Measurements from ENCODE around the gene BAAT. TPM values are rescaled to one million over a fixed set of nuclear protein-coding genes. Genes with fewer than 3 reads are reported as not detected.

BAAT gene
- total and polyA plus RNA-seq, 2 of the 13 experiments (the other 11 are each of a cell fraction or from before 2014, with no cell fraction given) = 0.71 to 7.9 TPM

DNA sequence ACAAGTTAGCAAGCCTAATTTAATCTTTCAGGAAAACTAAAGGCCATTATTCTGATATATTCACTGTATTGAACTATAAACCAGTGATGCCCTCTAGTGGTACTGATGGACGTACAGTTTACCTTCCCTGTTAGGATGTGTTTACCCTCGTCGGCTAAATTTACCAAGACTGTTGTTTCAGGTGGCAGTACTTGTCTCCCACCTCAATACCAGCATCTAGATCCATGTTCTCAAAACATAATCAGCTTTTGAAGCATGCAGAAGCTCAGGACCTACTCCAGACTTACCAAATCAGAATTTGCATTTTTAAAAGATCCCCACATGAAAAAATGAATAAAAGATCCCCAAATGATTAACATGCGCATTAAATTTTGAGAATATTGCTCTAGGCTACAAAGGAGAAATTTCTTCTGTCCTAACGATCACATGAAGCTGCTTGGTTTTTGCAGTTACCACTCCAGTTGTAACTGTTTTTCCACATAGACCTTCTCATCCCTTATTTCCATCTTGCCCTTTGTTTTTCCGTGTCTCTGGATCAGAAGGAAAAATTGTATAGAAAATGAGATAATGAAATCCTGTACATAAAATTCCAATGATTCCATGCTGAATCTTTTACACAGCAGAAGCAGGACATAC is 3.2 kb upstream of the BAAT start (continued):
- TF ChIP-seq ASH2L (IDR thresholded peaks at IDR 0.05; ENCODE audit: insufficient read length, low read depth, low read length) = no peak
- TF ChIP-seq GTF3A (CRISPR knock-in tag; conservative IDR thresholded peaks at IDR 0.05) = no peak
- TF ChIP-seq, protein P1, sequence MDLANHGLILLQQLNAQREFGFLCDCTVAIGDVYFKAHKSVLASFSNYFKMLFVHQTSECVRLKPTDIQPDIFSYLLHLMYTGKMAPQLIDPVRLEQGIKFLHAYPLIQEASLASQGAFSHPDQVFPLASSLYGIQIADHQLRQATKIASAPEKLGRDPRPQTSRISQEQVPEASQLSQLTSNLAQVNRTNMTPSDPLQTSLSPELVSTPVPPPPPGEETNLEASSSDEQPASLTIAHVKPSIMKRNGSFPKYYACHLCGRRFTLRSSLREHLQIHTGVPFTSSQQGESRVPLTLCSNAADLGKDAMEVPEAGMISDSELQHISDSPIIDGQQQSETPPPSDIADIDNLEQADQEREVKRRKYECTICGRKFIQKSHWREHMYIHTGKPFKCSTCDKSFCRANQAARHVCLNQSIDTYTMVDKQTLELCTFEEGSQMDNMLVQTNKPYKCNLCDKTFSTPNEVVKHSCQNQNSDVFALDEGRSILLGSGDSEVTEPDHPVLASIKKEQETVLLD (CRISPR knock-in tag; IDR thresholded peaks at IDR 0.05; ENCODE audit: low read depth) = no peak
- 0 out of 2 replicates have a peak, but pooled peaks have one; percentile 59 for TF ChIP-seq ZNF33A (CRISPR knock-in tag; IDR thresholded peaks at IDR 0.05; ENCODE audit: borderline replicate concordance)
- no peak for TF ChIP-seq ATF1 (CRISPR knock-in tag; IDR thresholded peaks at IDR 0.05)
- TF ChIP-seq, protein P2, sequence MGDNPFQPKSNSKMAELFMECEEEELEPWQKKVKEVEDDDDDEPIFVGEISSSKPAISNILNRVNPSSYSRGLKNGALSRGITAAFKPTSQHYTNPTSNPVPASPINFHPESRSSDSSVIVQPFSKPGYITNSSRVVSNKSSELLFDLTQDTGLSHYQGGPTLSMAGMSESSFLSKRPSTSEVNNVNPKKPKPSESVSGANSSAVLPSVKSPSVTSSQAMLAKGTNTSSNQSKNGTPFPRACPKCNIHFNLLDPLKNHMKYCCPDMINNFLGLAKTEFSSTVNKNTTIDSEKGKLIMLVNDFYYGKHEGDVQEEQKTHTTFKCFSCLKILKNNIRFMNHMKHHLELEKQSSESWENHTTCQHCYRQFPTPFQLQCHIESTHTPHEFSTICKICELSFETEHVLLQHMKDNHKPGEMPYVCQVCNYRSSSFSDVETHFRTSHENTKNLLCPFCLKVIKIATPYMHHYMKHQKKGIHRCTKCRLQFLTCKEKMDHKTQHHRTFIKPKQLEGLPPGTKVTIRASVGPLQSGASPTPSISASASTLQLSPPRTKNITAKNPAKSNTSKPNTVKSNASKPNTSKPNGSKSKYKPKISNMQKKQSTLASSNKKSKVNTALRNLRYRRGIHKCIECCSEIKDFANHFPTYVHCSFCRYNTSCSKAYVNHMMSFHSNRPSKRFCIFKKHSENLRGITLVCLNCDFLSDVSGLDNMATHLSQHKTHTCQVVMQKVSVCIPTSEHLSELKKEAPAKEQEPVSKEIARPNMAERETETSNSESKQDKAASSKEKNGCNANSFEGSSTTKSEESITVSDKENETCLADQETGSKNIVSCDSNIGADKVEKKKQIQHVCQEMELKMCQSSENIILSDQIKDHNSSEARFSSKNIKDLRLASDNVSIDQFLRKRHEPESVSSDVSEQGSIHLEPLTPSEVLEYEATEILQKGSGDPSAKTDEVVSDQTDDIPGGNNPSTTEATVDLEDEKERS (CRISPR knock-in tag; IDR thresholded peaks at IDR 0.05) = 0 out of 2 replicates have a peak, but pooled peaks have one; percentile 4
- no peak for TF ChIP-seq HHEX (CRISPR knock-in tag; IDR thresholded peaks at IDR 0.05)
- TF ChIP-seq PAF1 (CRISPR knock-in tag; IDR thresholded peaks at IDR 0.05) = peak; percentile 85; the same call in 1 of the 2 replicates
- no peak for TF ChIP-seq NFKBIZ (CRISPR knock-in tag; IDR thresholded peaks at IDR 0.05)
- TF ChIP-seq ARNT2 (CRISPR knock-in tag; IDR thresholded peaks at IDR 0.05; ENCODE audit: low read depth) = peak; percentile 38; the same call in 1 of the 2 replicates
- TF ChIP-seq, protein P3, sequence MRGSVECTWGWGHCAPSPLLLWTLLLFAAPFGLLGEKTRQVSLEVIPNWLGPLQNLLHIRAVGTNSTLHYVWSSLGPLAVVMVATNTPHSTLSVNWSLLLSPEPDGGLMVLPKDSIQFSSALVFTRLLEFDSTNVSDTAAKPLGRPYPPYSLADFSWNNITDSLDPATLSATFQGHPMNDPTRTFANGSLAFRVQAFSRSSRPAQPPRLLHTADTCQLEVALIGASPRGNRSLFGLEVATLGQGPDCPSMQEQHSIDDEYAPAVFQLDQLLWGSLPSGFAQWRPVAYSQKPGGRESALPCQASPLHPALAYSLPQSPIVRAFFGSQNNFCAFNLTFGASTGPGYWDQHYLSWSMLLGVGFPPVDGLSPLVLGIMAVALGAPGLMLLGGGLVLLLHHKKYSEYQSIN (CRISPR knock-in tag; IDR thresholded peaks at IDR 0.05; ENCODE audit: borderline replicate concordance) = no peak
- TF ChIP-seq, protein P4, sequence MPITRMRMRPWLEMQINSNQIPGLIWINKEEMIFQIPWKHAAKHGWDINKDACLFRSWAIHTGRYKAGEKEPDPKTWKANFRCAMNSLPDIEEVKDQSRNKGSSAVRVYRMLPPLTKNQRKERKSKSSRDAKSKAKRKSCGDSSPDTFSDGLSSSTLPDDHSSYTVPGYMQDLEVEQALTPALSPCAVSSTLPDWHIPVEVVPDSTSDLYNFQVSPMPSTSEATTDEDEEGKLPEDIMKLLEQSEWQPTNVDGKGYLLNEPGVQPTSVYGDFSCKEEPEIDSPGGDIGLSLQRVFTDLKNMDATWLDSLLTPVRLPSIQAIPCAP (CRISPR knock-in tag; IDR thresholded peaks at IDR 0.05; ENCODE audit: low read depth) = no peak
- TF ChIP-seq, protein P5, sequence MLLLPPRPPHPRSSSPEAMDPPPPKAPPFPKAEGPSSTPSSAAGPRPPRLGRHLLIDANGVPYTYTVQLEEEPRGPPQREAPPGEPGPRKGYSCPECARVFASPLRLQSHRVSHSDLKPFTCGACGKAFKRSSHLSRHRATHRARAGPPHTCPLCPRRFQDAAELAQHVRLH (CRISPR knock-in tag; IDR thresholded peaks at IDR 0.05; ENCODE audit: borderline replicate concordance, low read depth) = 0 out of 2 replicates have a peak, but pooled peaks have one; percentile 19
- peak; percentile 67; the same call in 1 of the 2 replicates for TF ChIP-seq FOXO1 (CRISPR knock-in tag; IDR thresholded peaks at IDR 0.05)
- TF ChIP-seq ZNF160 (CRISPR knock-in tag; IDR thresholded peaks at IDR 0.05) = no peak
- TF ChIP-seq ZNF251 (CRISPR knock-in tag; IDR thresholded peaks at IDR 0.05) = no peak
- no peak for TF ChIP-seq HNF4G (IDR thresholded peaks at IDR 0.05; ENCODE audit: borderline replicate concordance, low read depth, low read length)
- no peak for TF ChIP-seq HNF4G (CRISPR knock-in tag; IDR thresholded peaks at IDR 0.05; ENCODE audit: borderline replicate concordance, low read depth)
- TF ChIP-seq ZNF24 (IDR thresholded peaks at IDR 0.05) = no peak
- TF ChIP-seq KDM4B (CRISPR knock-in tag; IDR thresholded peaks at IDR 0.05) = 0 out of 2 replicates have a peak, but pooled peaks have one; percentile 31
- no peak for TF ChIP-seq KLF9 (CRISPR knock-in tag; IDR thresholded peaks at IDR 0.05; ENCODE audit: low read depth)
- no peak for TF ChIP-seq RXRA (CRISPR knock-in tag; IDR thresholded peaks at IDR 0.05)
- TF ChIP-seq KAT2B (IDR thresholded peaks at IDR 0.05; ENCODE audit: borderline replicate concordance, low read depth, low read length) = no peak
- 0 out of 2 replicates have a peak, but pooled peaks have one; percentile 41 for TF ChIP-seq MXD4 (CRISPR knock-in tag; IDR thresholded peaks at IDR 0.05)

All from HepG2 (cell line).